Right lobe of liver (tissue), 4 donors: ENCODE results near the gene ATP6AP2.

ENCODE experiments used
- POLR2A ChIP-seq: fragments of 450-650 bp; IDR thresholded peaks from one replicate; pipeline ENCODE4 v1.6.1; 2017; ENCODE audit warnings: antibody characterized with exemption, mild to moderate bottlenecking
- TF ChIP-seq, protein P1 (sequence below), 4 donors: fragments of 200-600 bp in 3 of 4; fragments of 450-650 bp in 1 of 4; IDR thresholded peaks; one replicate each; pipeline versions ENCODE4 v1.5.1 to v1.8.0; 2016 to 2022; ENCODE audit warnings: antibody characterized with exemption in 4 of 4, mild to moderate bottlenecking in 2 of 4
- donor health status: DM: no; HTN: no; CAD: no.
- donor health status: DM: no; HTN: no; CAD: no.
- donor health status: DM: no; HTN: yes; CAD: no.

DNA sequence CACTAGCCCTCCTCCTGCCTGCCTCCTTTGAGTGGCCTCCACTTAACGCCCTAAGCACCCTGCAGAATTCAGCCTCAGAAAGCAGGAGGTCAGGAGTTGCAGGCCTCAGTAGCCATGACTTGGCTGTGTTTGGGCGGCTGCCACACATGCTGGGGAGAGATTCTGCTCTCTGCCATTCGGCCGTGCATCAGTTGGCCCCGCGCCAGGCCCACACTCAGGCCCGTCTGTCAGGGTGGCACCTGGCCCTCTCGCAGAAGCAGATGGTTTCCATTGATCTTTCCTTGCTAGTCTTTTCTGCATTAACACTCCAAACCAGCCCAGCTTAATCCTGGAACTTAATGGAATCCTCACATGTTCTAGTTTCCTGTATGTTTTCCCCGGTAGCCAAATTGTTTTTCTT, 30.7 kb upstream of the ATP6AP2 start:
- TF ChIP-seq, protein P1, sequence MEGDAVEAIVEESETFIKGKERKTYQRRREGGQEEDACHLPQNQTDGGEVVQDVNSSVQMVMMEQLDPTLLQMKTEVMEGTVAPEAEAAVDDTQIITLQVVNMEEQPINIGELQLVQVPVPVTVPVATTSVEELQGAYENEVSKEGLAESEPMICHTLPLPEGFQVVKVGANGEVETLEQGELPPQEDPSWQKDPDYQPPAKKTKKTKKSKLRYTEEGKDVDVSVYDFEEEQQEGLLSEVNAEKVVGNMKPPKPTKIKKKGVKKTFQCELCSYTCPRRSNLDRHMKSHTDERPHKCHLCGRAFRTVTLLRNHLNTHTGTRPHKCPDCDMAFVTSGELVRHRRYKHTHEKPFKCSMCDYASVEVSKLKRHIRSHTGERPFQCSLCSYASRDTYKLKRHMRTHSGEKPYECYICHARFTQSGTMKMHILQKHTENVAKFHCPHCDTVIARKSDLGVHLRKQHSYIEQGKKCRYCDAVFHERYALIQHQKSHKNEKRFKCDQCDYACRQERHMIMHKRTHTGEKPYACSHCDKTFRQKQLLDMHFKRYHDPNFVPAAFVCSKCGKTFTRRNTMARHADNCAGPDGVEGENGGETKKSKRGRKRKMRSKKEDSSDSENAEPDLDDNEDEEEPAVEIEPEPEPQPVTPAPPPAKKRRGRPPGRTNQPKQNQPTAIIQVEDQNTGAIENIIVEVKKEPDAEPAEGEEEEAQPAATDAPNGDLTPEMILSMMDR (IDR thresholded peaks at IDR 0.05): no peak
- TF ChIP-seq POLR2A: no peak
